ENCODE measurements around the gene GTPBP1. TPM values are rescaled to one million over a fixed set of nuclear protein-coding genes. Genes with fewer than 3 reads are reported as not detected.

GTPBP1 gene
- total RNA-seq, 1 donor from 2014 or later: 49.8 TPM

DNA sequence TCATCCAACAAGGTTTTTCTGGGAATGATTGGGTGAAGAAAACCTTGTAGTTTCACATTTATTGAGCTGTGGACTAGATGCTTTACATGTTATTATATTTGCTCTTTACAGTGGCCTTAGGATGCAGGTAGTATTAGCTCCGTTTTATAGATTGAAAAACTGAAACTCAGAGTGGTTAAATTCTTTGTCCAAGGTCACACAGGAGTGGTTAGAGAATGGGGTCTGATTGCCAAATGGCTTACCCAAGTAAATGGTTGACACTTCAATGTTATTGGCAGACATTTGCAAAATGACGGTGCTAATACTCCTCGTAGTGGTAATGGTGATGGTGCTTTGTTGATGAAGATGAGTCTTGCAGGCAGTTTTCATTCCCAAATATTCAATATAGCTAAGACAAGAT is 2.2 kb downstream of the GTPBP1 start:
- Histone ChIP-seq H3K27me3 (ENCODE audit: insufficient read depth, low read length) (no peaks in the 10 kb centered on the region), H3K4me2 (ENCODE audit: low read length) (peak overlapping the region; percentile 94), H4K20me1 (ENCODE audit: insufficient read depth, low read length) (peaks cover 65% of the 10 kb centered on the region), H3K27ac (ENCODE audit: low read depth, low read length) (no peak overlapping the region), H3K4me3 (ENCODE audit: insufficient read depth, low read depth, low read length) (no peak overlapping the region), H3K36me3 (ENCODE audit: insufficient read depth, low read length) (peaks cover 3% of the 10 kb centered on the region), H3K79me2 (ENCODE audit: insufficient read depth, low read length) (peaks cover 72% of the 10 kb centered on the region), H3K4me1 (ENCODE audit: insufficient read depth, low read length) (peaks cover 20% of the 10 kb centered on the region), H3K9me3 (ENCODE audit: insufficient read depth, low read depth, low read length) (no peaks in the 10 kb centered on the region), H2AFZ (ENCODE audit: low read depth, low read length) (no peak overlapping the region), H3K9ac (ENCODE audit: low read length) (no peak overlapping the region)
- H3K4me3 Mint-ChIP-seq (ENCODE audit: unreplicated experiment): peak overlapping the region; percentile 97
- TF ChIP-seq, protein P1, sequence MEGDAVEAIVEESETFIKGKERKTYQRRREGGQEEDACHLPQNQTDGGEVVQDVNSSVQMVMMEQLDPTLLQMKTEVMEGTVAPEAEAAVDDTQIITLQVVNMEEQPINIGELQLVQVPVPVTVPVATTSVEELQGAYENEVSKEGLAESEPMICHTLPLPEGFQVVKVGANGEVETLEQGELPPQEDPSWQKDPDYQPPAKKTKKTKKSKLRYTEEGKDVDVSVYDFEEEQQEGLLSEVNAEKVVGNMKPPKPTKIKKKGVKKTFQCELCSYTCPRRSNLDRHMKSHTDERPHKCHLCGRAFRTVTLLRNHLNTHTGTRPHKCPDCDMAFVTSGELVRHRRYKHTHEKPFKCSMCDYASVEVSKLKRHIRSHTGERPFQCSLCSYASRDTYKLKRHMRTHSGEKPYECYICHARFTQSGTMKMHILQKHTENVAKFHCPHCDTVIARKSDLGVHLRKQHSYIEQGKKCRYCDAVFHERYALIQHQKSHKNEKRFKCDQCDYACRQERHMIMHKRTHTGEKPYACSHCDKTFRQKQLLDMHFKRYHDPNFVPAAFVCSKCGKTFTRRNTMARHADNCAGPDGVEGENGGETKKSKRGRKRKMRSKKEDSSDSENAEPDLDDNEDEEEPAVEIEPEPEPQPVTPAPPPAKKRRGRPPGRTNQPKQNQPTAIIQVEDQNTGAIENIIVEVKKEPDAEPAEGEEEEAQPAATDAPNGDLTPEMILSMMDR (IDR thresholded peaks at IDR 0.05; ENCODE audit: insufficient read depth, low read depth, low read length): no peak
- H3K4me1 Mint-ChIP-seq (ENCODE audit: low read depth, unreplicated experiment): peaks cover 35% of the 10 kb centered on the region
- no peaks in the 10 kb centered on the region for H3K27me3 Mint-ChIP-seq (ENCODE audit: low read depth, unreplicated experiment)
- H3K36me3 Mint-ChIP-seq (ENCODE audit: low read depth, unreplicated experiment): peaks cover 15% of the 10 kb centered on the region
- no peak overlapping the region for H3K27ac Mint-ChIP-seq (ENCODE audit: unreplicated experiment)
- FAIRE-seq (no peak), DNase-seq (ENCODE audit: low read depth) (no peak)
- no peaks in the 10 kb centered on the region for H3K9me3 Mint-ChIP-seq (ENCODE audit: unreplicated experiment)

- H3K4me3 Mint-ChIP-seq (ENCODE audit: unreplicated experiment): no peak overlapping the region
- H4K20me1 ChIP-seq (ENCODE audit: insufficient read depth, low read length): peaks cover 77% of the 10 kb centered on the region
- FAIRE-seq: no peak
Observed at GRCh38 chr22:38709306-38709705, 3.6 kb downstream of the GTPBP1 start.

GRCh38 chr22:38710351-38710750 is 4.6 kb downstream of the GTPBP1 start:
- DNase-seq (ENCODE audit: low read depth): no peak
- H3K4me1 Mint-ChIP-seq (ENCODE audit: low read depth, unreplicated experiment): peaks cover 54% of the 10 kb centered on the region
- H3K27me3 Mint-ChIP-seq (ENCODE audit: low read depth, unreplicated experiment): no peaks in the 10 kb centered on the region
- no peak for FAIRE-seq
- Histone ChIP-seq H3K27me3 (ENCODE audit: insufficient read depth, low read length) (no peaks in the 10 kb centered on the region), H3K4me2 (ENCODE audit: low read length) (no peak overlapping the region), H3K4me1 (ENCODE audit: insufficient read depth, low read length) (peaks cover 14% of the 10 kb centered on the region), H3K9me3 (ENCODE audit: insufficient read depth, low read depth, low read length) (no peaks in the 10 kb centered on the region), H3K4me3 (ENCODE audit: insufficient read depth, low read depth, low read length) (no peak overlapping the region), H2AFZ (ENCODE audit: low read depth, low read length) (no peak overlapping the region), H3K79me2 (ENCODE audit: insufficient read depth, low read length) (peaks cover 95% of the 10 kb centered on the region), H3K27ac (ENCODE audit: low read depth, low read length) (no peak overlapping the region), H3K9ac (ENCODE audit: low read length) (no peak overlapping the region), H3K36me3 (ENCODE audit: insufficient read depth, low read length) (peaks cover 3% of the 10 kb centered on the region), H4K20me1 (ENCODE audit: insufficient read depth, low read length) (peaks cover 88% of the 10 kb centered on the region)
- H3K27ac Mint-ChIP-seq (ENCODE audit: unreplicated experiment): no peak overlapping the region
- no peaks in the 10 kb centered on the region for H3K9me3 Mint-ChIP-seq (ENCODE audit: unreplicated experiment)
- no peak overlapping the region for H3K4me3 Mint-ChIP-seq (ENCODE audit: unreplicated experiment)
- H3K36me3 Mint-ChIP-seq (ENCODE audit: low read depth, unreplicated experiment): peaks cover 32% of the 10 kb centered on the region
- no peak for TF ChIP-seq EZH2 (IDR thresholded peaks at IDR 0.05; ENCODE audit: insufficient read depth, low read length)
- TF ChIP-seq, protein P1 (IDR thresholded peaks at IDR 0.05; ENCODE audit: insufficient read depth, low read depth, low read length): no peak

More at GRCh38 chr22:38709306-38709705, 3.6 kb downstream of the GTPBP1 start:
- no peak for TF ChIP-seq EZH2 (IDR thresholded peaks at IDR 0.05; ENCODE audit: insufficient read depth, low read length)
- TF ChIP-seq, protein P1 (IDR thresholded peaks at IDR 0.05; ENCODE audit: insufficient read depth, low read depth, low read length): no peak
- Histone ChIP-seq H3K4me3 (ENCODE audit: insufficient read depth, low read depth, low read length) (no peak overlapping the region), H3K9me3 (ENCODE audit: insufficient read depth, low read depth, low read length) (no peaks in the 10 kb centered on the region), H3K79me2 (ENCODE audit: insufficient read depth, low read length) (peaks cover 85% of the 10 kb centered on the region), H3K4me2 (ENCODE audit: low read length) (no peak overlapping the region), H3K27ac (ENCODE audit: low read depth, low read length) (no peak overlapping the region), H3K9ac (ENCODE audit: low read length) (no peak overlapping the region), H3K36me3 (ENCODE audit: insufficient read depth, low read length) (peaks cover 3% of the 10 kb centered on the region), H3K4me1 (ENCODE audit: insufficient read depth, low read length) (peaks cover 20% of the 10 kb centered on the region), H2AFZ (ENCODE audit: low read depth, low read length) (no peak overlapping the region), H3K27me3 (ENCODE audit: insufficient read depth, low read length) (no peaks in the 10 kb centered on the region)
- H3K27ac Mint-ChIP-seq (ENCODE audit: unreplicated experiment): no peak overlapping the region
- H3K9me3 Mint-ChIP-seq (ENCODE audit: unreplicated experiment): no peaks in the 10 kb centered on the region
- H3K36me3 Mint-ChIP-seq (ENCODE audit: low read depth, unreplicated experiment): peaks cover 24% of the 10 kb centered on the region
- DNase-seq (ENCODE audit: low read depth): no peak
- H3K4me1 Mint-ChIP-seq (ENCODE audit: low read depth, unreplicated experiment): peaks cover 45% of the 10 kb centered on the region
- no peaks in the 10 kb centered on the region for H3K27me3 Mint-ChIP-seq (ENCODE audit: low read depth, unreplicated experiment)
